Sigmoid colon (tissue), 7 donors: ENCODE data around the gene GPSM3. TPM values are rescaled to one million over a fixed set of nuclear protein-coding genes. Genes with fewer than 3 reads are reported as not detected.

ENCODE experiments used
- DNase-seq: peaks from one replicate; pipeline ENCODE4 v3.0.0-alpha.2; 2019
- H3K27ac ChIP-seq, 4 donors: fragments of 200-600 bp; sonication (generic); one replicate each; pipeline ENCODE4 v1.5.1; 2016 to 2019; ENCODE audit warnings: mild to moderate bottlenecking in 1 of 4
- H3K27me3 ChIP-seq, 3 donors: fragments of 200-600 bp; sonication (generic); one replicate each; pipeline ENCODE4 v1.5.1; 2019; ENCODE audit warnings: mild to moderate bottlenecking in 1 of 3
- H3K36me3 ChIP-seq, 4 donors: fragments of 200-600 bp; sonication (generic); one replicate each; pipeline ENCODE4 v1.5.1; 2016 to 2019
- H3K4me1 ChIP-seq, 4 donors: fragments of 200-600 bp; sonication (generic); one replicate each; pipeline ENCODE4 v1.5.1; 2017 to 2019
- H3K4me3 ChIP-seq, 4 donors: fragments of 200-600 bp; sonication (generic); one replicate each; pipeline ENCODE4 v1.5.1; 2017 to 2019; ENCODE audit warnings: mild to moderate bottlenecking in 2 of 4, moderate library complexity in 1 of 4
- H3K9me3 ChIP-seq, 4 donors: fragments of 200-600 bp in 3 of 4; sonication (generic) in 3 of 4; one replicate each; pipeline versions ENCODE4 v1.5.1 to v1.6.1; 2013 to 2019
- EP300 ChIP-seq, 4 donors: sonication (generic); formaldehyde crosslinking; IDR thresholded peaks; one replicate each; pipeline ENCODE4 v1.6.1; 2017; ENCODE audit warnings: antibody characterized with exemption in 4 of 4
- POLR2A ChIP-seq, 2 donors: fragments of 450-650 bp; IDR thresholded peaks; one replicate each; pipeline ENCODE4 v1.6.1; 2016; ENCODE audit warnings: antibody characterized with exemption in 2 of 2, mild to moderate bottlenecking in 2 of 2, moderate library complexity in 2 of 2
- POLR2AphosphoS5 ChIP-seq, 4 donors: sonication (generic); formaldehyde crosslinking; IDR thresholded peaks; one replicate each; pipeline ENCODE4 v1.6.1; 2017; ENCODE audit warnings: antibody characterized with exemption in 4 of 4
- WGBS, 2 donors: extraction: QIAGEN DNeasy Blood & Tissue Kit; methylation state at CpG; one replicate each; pipeline ENCODE4 v1.1.7; 2013; 5-methylcytosine and 5-hydroxymethylcytosine counted together
- intact Hi-C: fragments of 100-400 bp; cut with DNase I; formaldehyde crosslinking; loops from one replicate; pipeline ENCODE4 v1.15.1; 2023
- polyA plus RNA-seq, 3 donors: library from polyadenylated mRNA; stranded (reverse); fragments of 200-250 nt; gene quantifications; one replicate each; pipeline ENCODE4 v1.2.3, GENCODE V29; 2013
- total RNA-seq, 4 donors: library from RNA; depleted of rRNA; stranded (reverse); fragments of >200 nt; gene quantifications; one replicate each; pipeline ENCODE4 v1.1.0, GENCODE V29; 2016
- TF ChIP-seq, protein P1 (sequence below), 4 experiments: fragments of 450-650 bp in 3 of 4; fragments of 200-600 bp in 1 of 4; IDR thresholded peaks; one replicate each; pipeline ENCODE4 v1.5.1; 2016 to 2019; ENCODE audit warnings: antibody characterized with exemption in 4 of 4, mild to moderate bottlenecking in 3 of 4, moderate library complexity in 2 of 4
- donor health status: healthy with polysubstance abuse.
- donor health status: Bipolar disorder and iron deficiency.
- donor health status: healthy.

The GPSM3 gene
- total and polyA plus RNA-seq, 7 donors = 5.0 to 56.2 (median 13.3) TPM

DNA sequence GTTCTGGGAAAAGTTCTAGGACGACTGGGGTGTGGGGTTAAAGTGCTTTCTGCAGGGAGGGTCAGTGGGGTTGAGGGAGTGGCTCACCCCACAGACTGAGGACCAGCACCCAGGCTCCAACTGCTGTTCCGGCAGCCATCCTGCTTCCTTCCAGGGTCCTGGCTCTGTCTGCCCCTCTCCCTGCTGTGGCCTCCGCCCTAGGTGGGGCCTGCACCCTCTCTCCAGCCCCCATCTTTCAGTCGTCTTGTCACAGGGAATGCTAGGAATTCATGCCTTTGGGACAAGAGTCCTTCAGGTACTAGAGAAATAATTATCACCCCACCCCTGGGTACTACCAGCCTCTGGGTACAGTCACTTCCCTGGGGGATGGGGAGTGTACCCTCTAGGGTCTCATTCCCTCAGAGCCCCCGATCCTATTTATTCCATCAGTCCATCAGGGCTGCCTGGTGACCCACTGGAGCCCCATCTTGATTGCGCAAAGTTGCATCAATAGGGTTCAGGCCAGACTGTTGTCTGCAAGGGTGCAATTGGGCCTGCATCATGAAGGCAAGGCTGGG, 8.3 kb downstream of the GPSM3 start, which contains the start of gene AGER:
Gene AGER, minus strand, starts transcription at position 170 of the 557 bp plus-strand sequence. Its CDS starts 31 bp downstream, at position 139.
- H3K27ac ChIP-seq = peak within 1 kb of the TSS; percentile 83 to 100 (median 96)
- no peak for DNase-seq
- no peaks in the 10 kb centered on the region for H3K9me3 ChIP-seq
- no peak within 1 kb of the TSS for H3K4me3 ChIP-seq
- H3K36me3 ChIP-seq = peaks cover 13 to 66% (median 23%) of the 10 kb centered on the region in 4 donors
- no peaks in the 10 kb centered on the region for H3K27me3 ChIP-seq
- TF ChIP-seq POLR2AphosphoS5 (IDR thresholded peaks at IDR 0.05) (no peak), EP300 (IDR thresholded peaks at IDR 0.05) (no peak), POLR2A (IDR thresholded peaks at IDR 0.05) (no peak)
- TF ChIP-seq, protein P1, sequence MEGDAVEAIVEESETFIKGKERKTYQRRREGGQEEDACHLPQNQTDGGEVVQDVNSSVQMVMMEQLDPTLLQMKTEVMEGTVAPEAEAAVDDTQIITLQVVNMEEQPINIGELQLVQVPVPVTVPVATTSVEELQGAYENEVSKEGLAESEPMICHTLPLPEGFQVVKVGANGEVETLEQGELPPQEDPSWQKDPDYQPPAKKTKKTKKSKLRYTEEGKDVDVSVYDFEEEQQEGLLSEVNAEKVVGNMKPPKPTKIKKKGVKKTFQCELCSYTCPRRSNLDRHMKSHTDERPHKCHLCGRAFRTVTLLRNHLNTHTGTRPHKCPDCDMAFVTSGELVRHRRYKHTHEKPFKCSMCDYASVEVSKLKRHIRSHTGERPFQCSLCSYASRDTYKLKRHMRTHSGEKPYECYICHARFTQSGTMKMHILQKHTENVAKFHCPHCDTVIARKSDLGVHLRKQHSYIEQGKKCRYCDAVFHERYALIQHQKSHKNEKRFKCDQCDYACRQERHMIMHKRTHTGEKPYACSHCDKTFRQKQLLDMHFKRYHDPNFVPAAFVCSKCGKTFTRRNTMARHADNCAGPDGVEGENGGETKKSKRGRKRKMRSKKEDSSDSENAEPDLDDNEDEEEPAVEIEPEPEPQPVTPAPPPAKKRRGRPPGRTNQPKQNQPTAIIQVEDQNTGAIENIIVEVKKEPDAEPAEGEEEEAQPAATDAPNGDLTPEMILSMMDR (IDR thresholded peaks at IDR 0.05) = no peak
- 82 to 83% methylated on average over 6 of the region's 6 CpGs for WGBS, 2 donors
- intact Hi-C loops = no loop called here
- H3K4me1 ChIP-seq = peaks cover 0 to 76% (median 52%) of the 10 kb centered on the region in 4 donors

DNA sequence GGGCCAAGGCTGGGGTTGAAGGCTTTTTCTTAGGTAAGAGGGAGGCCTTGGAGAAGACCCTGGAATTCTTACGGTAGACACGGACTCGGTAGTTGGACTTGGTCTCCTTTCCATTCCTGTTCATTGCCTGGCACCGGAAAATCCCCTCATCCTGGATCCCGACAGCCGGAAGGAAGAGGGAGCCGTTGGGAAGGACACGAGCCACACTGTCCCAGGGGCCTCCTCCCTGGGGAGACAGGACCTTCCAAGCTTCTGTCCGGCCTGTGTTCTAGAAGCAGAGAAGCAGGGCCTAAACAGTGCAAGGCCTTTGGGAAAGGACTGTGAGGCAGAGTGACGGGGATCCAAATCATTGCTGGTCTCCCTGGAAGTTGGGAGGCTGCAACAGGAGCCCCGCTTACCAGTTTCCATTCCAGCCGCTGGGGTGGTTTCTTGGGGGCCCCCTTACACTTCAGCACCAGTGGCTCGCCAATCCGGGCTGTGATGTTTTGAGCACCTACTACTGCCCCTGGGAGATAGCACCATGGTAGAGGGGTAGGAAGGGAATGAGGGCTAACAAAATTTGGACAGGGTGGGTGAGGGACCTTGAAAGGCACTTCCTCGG, 8.9 kb downstream of the GPSM3 start:
- peak overlapping the region; percentile 83 to 100 (median 96) for H3K27ac ChIP-seq
- DNase-seq = no peak

DNA sequence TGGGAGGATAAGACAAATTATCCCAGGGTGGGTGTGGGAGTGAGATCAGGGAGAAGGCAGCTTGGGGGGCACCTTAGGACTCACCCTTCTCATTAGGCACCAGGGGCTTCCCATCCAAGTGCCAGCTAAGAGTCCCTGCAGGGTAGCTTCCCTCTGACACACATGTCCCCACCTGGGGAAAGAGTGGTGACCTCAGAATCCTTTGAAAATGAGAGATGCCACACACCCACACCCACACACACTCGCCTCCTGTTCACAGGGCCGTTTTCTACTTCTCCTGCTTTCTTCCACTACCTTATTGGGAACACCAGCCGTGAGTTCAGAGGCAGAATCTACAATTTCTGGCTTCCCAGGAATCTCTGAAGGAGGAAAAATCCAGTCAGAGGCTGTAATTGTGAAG, 9.4 kb downstream of the GPSM3 start:
- WGBS, 2 donors = 80 to 85% methylated on average over 3 of the region's 3 CpGs
- Histone ChIP-seq H3K9me3 (no peaks in the 10 kb centered on the region), H3K36me3 (peaks cover 13 to 65% (median 23%) of the 10 kb centered on the region in 4 donors), H3K27me3 (no peaks in the 10 kb centered on the region), H3K27ac (peak overlapping the region; percentile 83 to 100 (median 96)), H3K4me1 (peaks cover 0 to 71% (median 46%) of the 10 kb centered on the region in 4 donors), H3K4me3 (no peak overlapping the region)
- TF ChIP-seq EP300 (IDR thresholded peaks at IDR 0.05) (no peak), POLR2AphosphoS5 (IDR thresholded peaks at IDR 0.05) (no peak), POLR2A (IDR thresholded peaks at IDR 0.05) (no peak)
- TF ChIP-seq, protein P1 (IDR thresholded peaks at IDR 0.05) = no peak
- DNase-seq = no peak
- intact Hi-C loops = no loop called here

More for the DNA sequence above, 8.9 kb downstream of the GPSM3 start:
- TF ChIP-seq EP300 (IDR thresholded peaks at IDR 0.05) (no peak), POLR2A (IDR thresholded peaks at IDR 0.05) (no peak), POLR2AphosphoS5 (IDR thresholded peaks at IDR 0.05) (no peak)
- TF ChIP-seq, protein P1 (IDR thresholded peaks at IDR 0.05) = no peak
- H3K9me3 ChIP-seq = no peaks in the 10 kb centered on the region
- intact Hi-C loops = no loop called here
- no peaks in the 10 kb centered on the region for H3K27me3 ChIP-seq
- H3K4me1 ChIP-seq = peaks cover 0 to 77% (median 51%) of the 10 kb centered on the region in 4 donors
- 85 to 88% methylated on average over 15 of the region's 15 CpGs for WGBS, 2 donors
- H3K4me3 ChIP-seq = no peak overlapping the region
- peaks cover 13 to 66% (median 23%) of the 10 kb centered on the region in 4 donors for H3K36me3 ChIP-seq

DNA sequence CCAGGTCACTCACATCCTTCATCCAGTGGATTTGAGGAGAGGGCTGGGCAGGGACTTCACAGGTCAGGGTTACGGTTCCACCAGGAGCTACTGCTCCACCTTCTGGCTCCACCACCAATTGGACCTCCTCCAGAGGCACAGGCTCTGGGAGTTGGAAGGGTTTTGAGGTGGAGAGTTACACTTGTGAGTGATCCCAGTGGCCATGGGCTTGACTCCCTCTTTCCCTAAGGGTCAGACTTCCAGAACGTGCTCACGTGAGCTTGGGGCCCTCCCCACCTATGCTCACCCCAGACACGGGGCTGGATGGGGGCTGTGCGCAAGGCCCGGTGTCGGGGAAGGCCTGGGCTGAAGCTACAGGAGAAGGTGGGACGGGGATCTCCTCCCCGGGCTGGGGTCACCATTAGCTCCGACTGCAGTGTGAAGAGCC, 9.9 kb downstream of the GPSM3 start:
- H3K4me3 ChIP-seq = no peak overlapping the region
- no peak for DNase-seq
- intact Hi-C loops = no loop called here
- no peaks in the 10 kb centered on the region for H3K27me3 ChIP-seq
- peaks cover 0 to 67% (median 41%) of the 10 kb centered on the region in 4 donors for H3K4me1 ChIP-seq
- H3K9me3 ChIP-seq = no peaks in the 10 kb centered on the region
- peaks cover 13 to 60% (median 21%) of the 10 kb centered on the region in 4 donors for H3K36me3 ChIP-seq
- peak overlapping the region; percentile 19 to 99 (median 88) for H3K27ac ChIP-seq
- no peak for TF ChIP-seq EP300 (IDR thresholded peaks at IDR 0.05)
- no peak for TF ChIP-seq POLR2A (IDR thresholded peaks at IDR 0.05)
- TF ChIP-seq POLR2AphosphoS5 (IDR thresholded peaks at IDR 0.05) = no peak
- TF ChIP-seq, protein P1 (IDR thresholded peaks at IDR 0.05) = no peak
- WGBS, 2 donors = 90 to 92% methylated on average over 10 of the region's 10 CpGs
